ENCODE measurements around the gene UCN2. TPM values are rescaled to one million over a fixed set of nuclear protein-coding genes. Genes with fewer than 3 reads are reported as not detected.

The UCN2 gene
- total RNA-seq, 2 donors from 2014 or later = 3.0 TPM; not detected in 1

GRCh38 chr3:48569808-48570450 is 6.3 kb upstream of the UCN2 start:
- DNase-seq (ENCODE audit: low spot score) = no peak
- Histone ChIP-seq H3K27me3 (replicated peaks; ENCODE audit: insufficient read depth) (no peaks in the 10 kb centered on the region), H3K4me3 (no peak overlapping the region), H3K36me3 (no peaks in the 10 kb centered on the region), H3K27ac (no peak overlapping the region), H3K4me1 (ENCODE audit: control insufficient read depth in 1 of 2, low read depth in 2 of 2) (no peaks in the 10 kb centered on the region), H3K9me3 (no peaks in the 10 kb centered on the region)
- TF ChIP-seq, protein P1, sequence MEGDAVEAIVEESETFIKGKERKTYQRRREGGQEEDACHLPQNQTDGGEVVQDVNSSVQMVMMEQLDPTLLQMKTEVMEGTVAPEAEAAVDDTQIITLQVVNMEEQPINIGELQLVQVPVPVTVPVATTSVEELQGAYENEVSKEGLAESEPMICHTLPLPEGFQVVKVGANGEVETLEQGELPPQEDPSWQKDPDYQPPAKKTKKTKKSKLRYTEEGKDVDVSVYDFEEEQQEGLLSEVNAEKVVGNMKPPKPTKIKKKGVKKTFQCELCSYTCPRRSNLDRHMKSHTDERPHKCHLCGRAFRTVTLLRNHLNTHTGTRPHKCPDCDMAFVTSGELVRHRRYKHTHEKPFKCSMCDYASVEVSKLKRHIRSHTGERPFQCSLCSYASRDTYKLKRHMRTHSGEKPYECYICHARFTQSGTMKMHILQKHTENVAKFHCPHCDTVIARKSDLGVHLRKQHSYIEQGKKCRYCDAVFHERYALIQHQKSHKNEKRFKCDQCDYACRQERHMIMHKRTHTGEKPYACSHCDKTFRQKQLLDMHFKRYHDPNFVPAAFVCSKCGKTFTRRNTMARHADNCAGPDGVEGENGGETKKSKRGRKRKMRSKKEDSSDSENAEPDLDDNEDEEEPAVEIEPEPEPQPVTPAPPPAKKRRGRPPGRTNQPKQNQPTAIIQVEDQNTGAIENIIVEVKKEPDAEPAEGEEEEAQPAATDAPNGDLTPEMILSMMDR (IDR thresholded peaks at IDR 0.05) = no peak
- ATAC-seq (ENCODE audit: insufficient number of reproducible peaks, low FRiP score, low read depth) = no peak

DNA sequence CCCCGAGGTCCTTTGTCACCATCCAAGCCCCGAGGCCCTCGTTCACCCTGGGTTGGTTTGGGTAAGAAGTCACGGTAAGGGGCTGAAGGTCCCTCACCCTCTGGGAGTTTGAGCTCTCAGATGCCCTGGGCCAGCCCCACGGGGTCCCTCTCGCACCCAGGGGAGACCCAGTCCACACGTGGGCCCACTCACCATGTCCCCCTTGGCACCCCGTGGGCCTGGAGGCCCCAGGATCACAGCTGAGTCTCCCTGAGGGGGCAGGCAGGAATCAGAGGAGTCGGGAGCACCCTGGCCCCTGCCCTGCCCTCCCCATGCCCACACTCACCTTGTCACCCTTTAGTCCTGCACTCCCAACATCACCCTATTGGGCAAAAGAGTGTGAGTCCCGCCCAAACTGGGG is 5.8 kb upstream of the UCN2 start:
- ATAC-seq (ENCODE audit: insufficient number of reproducible peaks, low FRiP score, low read depth) (no peak), DNase-seq (ENCODE audit: low spot score) (no peak)
- H3K4me1 ChIP-seq (ENCODE audit: control insufficient read depth in 1 of 2, low read depth in 2 of 2) = no peaks in the 10 kb centered on the region
- no peaks in the 10 kb centered on the region for H3K9me3 ChIP-seq
- no peak overlapping the region for H3K4me3 ChIP-seq
- no peak overlapping the region for H3K27ac ChIP-seq
- H3K36me3 ChIP-seq = no peaks in the 10 kb centered on the region
- no peaks in the 10 kb centered on the region for H3K27me3 ChIP-seq (replicated peaks; ENCODE audit: insufficient read depth)
- TF ChIP-seq, protein P1 (IDR thresholded peaks at IDR 0.05) = no peak

DNA sequence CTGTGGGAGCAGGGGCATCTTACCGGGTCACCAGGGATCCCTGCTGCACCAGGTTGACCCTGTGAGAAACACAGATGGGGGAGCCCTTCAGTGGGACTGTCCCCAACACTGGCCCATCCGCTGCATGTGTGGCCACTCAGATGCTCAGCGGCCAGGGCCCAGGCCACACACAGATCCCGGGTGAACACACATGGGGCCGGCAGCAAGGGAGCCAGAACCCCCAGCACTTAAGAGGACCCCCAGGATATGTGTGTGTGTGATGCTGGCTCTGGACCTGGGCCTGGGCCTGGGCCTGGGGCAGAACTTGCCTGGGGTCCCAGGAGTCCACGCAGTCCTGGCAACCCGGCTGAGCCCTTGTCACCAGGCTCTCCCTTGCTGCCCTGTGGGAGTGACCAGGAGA is 4.9 kb upstream of the UCN2 start:
- ATAC-seq (ENCODE audit: insufficient number of reproducible peaks, low FRiP score, low read depth) (no peak), DNase-seq (ENCODE audit: low spot score) (no peak)
- Histone ChIP-seq H3K4me1 (ENCODE audit: control insufficient read depth in 1 of 2, low read depth in 2 of 2) (no peaks in the 10 kb centered on the region), H3K27ac (no peak overlapping the region), H3K27me3 (replicated peaks; ENCODE audit: insufficient read depth) (no peaks in the 10 kb centered on the region), H3K36me3 (no peaks in the 10 kb centered on the region), H3K9me3 (no peaks in the 10 kb centered on the region), H3K4me3 (no peak overlapping the region)
- TF ChIP-seq, protein P1 (IDR thresholded peaks at IDR 0.05) = no peak

DNA sequence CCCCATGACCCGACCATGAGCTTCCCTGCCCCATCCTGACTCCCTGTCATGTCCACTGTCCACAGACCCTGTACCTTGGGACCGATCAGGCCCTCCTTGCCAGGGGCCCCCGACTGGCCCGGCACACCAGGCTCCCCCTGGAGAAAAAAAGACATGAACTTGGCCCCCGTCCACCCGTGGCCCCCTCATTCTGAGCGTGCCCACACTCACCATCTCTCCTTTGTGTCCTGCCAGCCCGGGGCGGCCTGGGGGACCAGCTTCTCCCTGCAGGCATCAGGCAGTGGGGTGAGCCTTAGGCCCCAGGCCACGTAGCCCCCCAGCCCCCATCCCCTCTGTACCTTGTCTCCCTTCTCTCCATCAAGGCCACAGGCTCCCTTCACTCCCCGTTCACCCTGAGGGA is 3.9 kb upstream of the UCN2 start:
- Histone ChIP-seq H3K4me1 (ENCODE audit: control insufficient read depth in 1 of 2, low read depth in 2 of 2) (no peaks in the 10 kb centered on the region), H3K27me3 (replicated peaks; ENCODE audit: insufficient read depth) (no peaks in the 10 kb centered on the region), H3K4me3 (no peak overlapping the region), H3K9me3 (no peaks in the 10 kb centered on the region), H3K36me3 (no peaks in the 10 kb centered on the region), H3K27ac (no peak overlapping the region)
- DNase-seq (ENCODE audit: low spot score) = no peak
- no peak for ATAC-seq (ENCODE audit: insufficient number of reproducible peaks, low FRiP score, low read depth)
- TF ChIP-seq, protein P1 (IDR thresholded peaks at IDR 0.05) = no peak

- no peak overlapping the region for H3K27ac ChIP-seq
- no peaks in the 10 kb centered on the region for H3K27me3 ChIP-seq (replicated peaks; ENCODE audit: insufficient read depth)
- no peaks in the 10 kb centered on the region for H3K36me3 ChIP-seq
- TF ChIP-seq, protein P1 (IDR thresholded peaks at IDR 0.05) = no peak
- ATAC-seq (ENCODE audit: insufficient number of reproducible peaks, low FRiP score, low read depth) = no peak
- H3K4me1 ChIP-seq (ENCODE audit: control insufficient read depth in 1 of 2, low read depth in 2 of 2) = no peaks in the 10 kb centered on the region
- no peak for DNase-seq (ENCODE audit: low spot score)
- H3K4me3 ChIP-seq = no peak overlapping the region
- H3K9me3 ChIP-seq = no peaks in the 10 kb centered on the region
These were observed 3.5 kb upstream of the UCN2 start for GRCh38 chr3:48567090-48567489.

All from thoracic aorta (tissue), 2 donors.